Adrenal gland (tissue), 12 donors: Measurements from ENCODE around the gene RPL3. TPM values are rescaled to one million over a fixed set of nuclear protein-coding genes. Genes with fewer than 3 reads are reported as not detected.

Experiments used
- DNase-seq, 7 donors: peaks; one replicate each; pipeline ENCODE4 v3.0.0-alpha.2; 2019 to 2020
- H3K27ac ChIP-seq, 5 donors: fragments of 200-600 bp; sonication (generic) in 4 of 5; 1 replicate in 3 of 5; 2 replicates in 2 of 5; pipeline versions ENCODE4 v1.5.1 to v1.8.0; 2016 to 2020; ENCODE audit warnings: mild to moderate bottlenecking in 1 of 5
- H3K27me3 ChIP-seq: fragments of 200-600 bp; 2 replicates; pipeline ENCODE4 v1.8.0; 2021
- H3K36me3 ChIP-seq, 2 donors: fragments of 200-600 bp; replicated peaks in 1 of 2; 1 replicate in 1 of 2; 2 replicates in 1 of 2; pipeline versions ENCODE4 v1.5.1 to v1.8.0; 2018 to 2022
- H3K4me1 ChIP-seq, 2 donors: fragments of 200-600 bp; replicated peaks in 1 of 2; 1 replicate in 1 of 2; 2 replicates in 1 of 2; pipeline versions ENCODE4 v1.5.1 to v1.8.0; 2018 to 2021
- H3K4me3 ChIP-seq, 4 donors: fragments of 200-600 bp; sonication (generic) in 3 of 4; one replicate each; pipeline ENCODE4 v1.5.1; 2016 to 2018
- H3K9me3 ChIP-seq, 3 donors: fragments of 200-600 bp; sonication (generic) in 1 of 3; replicated peaks in 1 of 3; 1 replicate in 2 of 3; 2 replicates in 1 of 3; pipeline versions ENCODE4 v1.5.1 to v1.8.0; 2016 to 2021
- CTCF ChIP-seq, 6 experiments: fragments of 450-650 bp in 4 of 6; fragments of 200-600 bp in 2 of 6; sonication (generic) in 1 of 6; IDR thresholded peaks; 1 replicate in 5 of 6; 2 replicates in 1 of 6; pipeline versions ENCODE4 v1.5.1 to v1.8.0; 2016 to 2021; ENCODE audit warnings: antibody characterized with exemption in 6 of 6, mild to moderate bottlenecking in 2 of 6, moderate library complexity in 1 of 6
- POLR2A ChIP-seq, 2 donors: fragments of 450-650 bp; IDR thresholded peaks; one replicate each; pipeline ENCODE4 v1.6.1; 2017; ENCODE audit warnings: antibody characterized with exemption in 2 of 2, mild to moderate bottlenecking in 2 of 2, moderate library complexity in 1 of 2
- WGBS, 4 donors: extraction: QIAGEN DNeasy Blood & Tissue Kit in 2 of 4; methylation state at CpG; one replicate each; pipeline versions ENCODE4 v1.1.5 to v1.1.7; 2013 to 2017; 5-methylcytosine and 5-hydroxymethylcytosine counted together
- intact Hi-C, 2 donors: fragments of 100-400 bp; cut with DNase I; formaldehyde crosslinking; loops; one replicate each; pipeline versions ENCODE4 v1.14.1 to v1.15.0; 2022 to 2023
- polyA plus RNA-seq, 3 donors: library from polyadenylated mRNA; stranded (reverse); fragments of 200-250 nt in 2 of 3; fragments of 350-450 nt in 1 of 3; fragmentation: Illumina TruSeq in 1 of 3; extraction: RNeasy Lipid Tissue Mini Kit (QIAGEN cat#74804) in 1 of 3; gene quantifications; one replicate each; pipeline ENCODE4 v1.2.3, GENCODE V29; 2013 to 2014
- total RNA-seq, 9 donors: library from RNA; depleted of rRNA in 4 of 9; stranded (reverse); fragments of >200 nt in 4 of 9; fragments of 120-200 nt in 1 of 9; fragmentation: NEBNext Ultra II Directional in 1 of 9; extraction: Animal tissue kit (Norgen Biotek cat#: 25700) in 1 of 9; gene quantifications; one replicate each; pipeline versions ENCODE4 v1.1.0 to v1.2.4, GENCODE V29; 2013 to 2023
- donor health status: healthy with polysubstance abuse.
- donor health status: Bipolar disorder and iron deficiency.
- donor health status: DM: yes; HTN: yes; CAD: no.
- donor health status: DM: no; HTN: no; CAD: no.
- donor health status: DM: no; HTN: no; CAD: no.
- donor health status: DM: yes; HTN: yes; CAD: no.

Gene RPL3
- total and polyA plus RNA-seq, 12 donors, result 1,374 to 2,713 (median 1,954) TPM

GRCh38 chr22:39351689-39352214 is 32.3 kb upstream of the RPL3 start:
- H3K4me3 ChIP-seq, result no peak overlapping the region
- H3K9me3 ChIP-seq, result no peaks in the 10 kb centered on the region
- H3K27me3 ChIP-seq, result no peaks in the 10 kb centered on the region
- H3K4me1 ChIP-seq, result peaks cover 0 to 8% of the 10 kb centered on the region in 2 donors
- 72 to 87% (median 76%) methylated on average over 6 to 8 of the region's 8 CpGs for whole genome bisulfite sequencing, 4 donors
- TF ChIP-seq POLR2A (IDR thresholded peaks at IDR 0.05) (no peak), CTCF (IDR thresholded peaks at IDR 0.05) (no peak)
- DNase-seq, result no peak
- intact Hi-C loops, result no loop called here
- peak overlapping the region in 1 of 5 donors; percentile 72 for H3K27ac ChIP-seq
- no peaks in the 10 kb centered on the region for H3K36me3 ChIP-seq

- 64 to 93% (median 74%) methylated on average over 5 to 14 of the region's 14 CpGs for WGBS, 4 donors
- H3K27ac ChIP-seq, result peak overlapping the region in 2 of 5 donors; percentile 72 to 80
- peaks cover 0 to 8% of the 10 kb centered on the region in 2 donors for H3K4me1 ChIP-seq
- no peaks in the 10 kb centered on the region for H3K36me3 ChIP-seq
- H3K27me3 ChIP-seq, result no peaks in the 10 kb centered on the region
- peak overlapping the region in 1 of 4 donors; percentile 90 for H3K4me3 ChIP-seq
- TF ChIP-seq CTCF (IDR thresholded peaks at IDR 0.05) (no peak), POLR2A (IDR thresholded peaks at IDR 0.05) (no peak)
- no peaks in the 10 kb centered on the region for H3K9me3 ChIP-seq
- intact Hi-C loops, result no loop called here
- DNase-seq, result no peak
Observed at GRCh38 chr22:39350757-39351688, 31.6 kb upstream of the RPL3 start.

- peak in 5 of 7 donors; percentile 33 to 46 (median 35) for DNase-seq
- peaks cover 0 to 8% of the 10 kb centered on the region in 2 donors for H3K4me1 ChIP-seq
- WGBS, 4 donors, result 0 to 1% (median 1%) methylated on average over 25 to 87 of the region's 87 CpGs; no CpG with 5 or more reads in 1 of the 4 donors
- no peaks in the 10 kb centered on the region for H3K9me3 ChIP-seq
- H3K27ac ChIP-seq, result peak within 1 kb of the TSS in 3 of 5 donors; percentile 55 to 80 (median 72)
- TF ChIP-seq CTCF (IDR thresholded peaks at IDR 0.05) (peak in 2 of 6 experiments; percentile 7 to 16), POLR2A (IDR thresholded peaks at IDR 0.05) (no peak)
- no peaks in the 10 kb centered on the region for H3K36me3 ChIP-seq
- H3K27me3 ChIP-seq, result no peaks in the 10 kb centered on the region
- intact Hi-C loops, result loop anchor here (10.0 kb wide), 2 partner anchors 165 to 175 kb away; partner anchors contain the start of gene ATF4 (in 1 of the 2)
- H3K4me3 ChIP-seq, result peak within 1 kb of the TSS in 2 of 4 donors; percentile 77 to 90
Observed at GRCh38 chr22:39349967-39350726, 30.7 kb upstream of the RPL3 start, which contains the start of gene SYNGR1. SYNGR1 (plus strand) TSS chr22:39349991; CDS start chr22:39350011, 20 bp downstream.
